Caco-2 (cell line): Measurements from ENCODE around the gene MIS12. TPM values are rescaled to one million over a fixed set of nuclear protein-coding genes. Genes with fewer than 3 reads are reported as not detected.

Experiments used
- BruUV-seq: library from RNA; stranded (reverse); fragments of 400-500 nt; replicated peaks from 2 replicates; lab custom pipeline; 2021; lab: Mats Ljungman, UMichigan
- CTCF ChIA-PET: fragments of 300-600 bp; sonication (Branson Sonifier 250); formaldehyde crosslinking; loops from one replicate; lab custom pipeline; 2022; ENCODE audit warnings: antibody characterized with exemption; lab: Charles Lee
- POLR2A ChIA-PET: fragments of 300-600 bp; sonication (Branson Sonifier 250); formaldehyde crosslinking; loops from one replicate; lab custom pipeline; 2022; ENCODE audit warnings: antibody characterized with exemption; lab: Charles Lee
- DNase-seq, 2 experiments: peaks; one replicate each; pipeline versions ENCODE4 v3.0.0 to v3.0.0-alpha.2; 2020 to 2022
- H3K27me3 ChIP-seq: replicated peaks from 2 replicates; pipeline ENCODE4 v1.6.0; 2011; ENCODE audit warnings: low read length; ENCODE audit not compliant: control insufficient read depth, insufficient read depth
- H3K36me3 ChIP-seq: 2 replicates; pipeline ENCODE4 v1.5.1; 2011; ENCODE audit warnings: low read length; ENCODE audit not compliant: control insufficient read depth, insufficient read depth
- H3K4me1 ChIP-seq: fragments of 250-450 bp; sonication (Bioruptor Pico); 2 replicates; pipeline ENCODE4 v1.5.1; 2020; ENCODE audit warnings: mild to moderate bottlenecking
- H3K4me3 ChIP-seq: 2 replicates; pipeline ENCODE4 v1.5.1; 2011; ENCODE audit warnings: low read depth, mild to moderate bottlenecking, control low read depth, low read length
- H3K9me3 ChIP-seq: fragments of 250-450 bp; sonication (Bioruptor Pico); 2 replicates; pipeline ENCODE4 v1.5.1; 2020; ENCODE audit warnings: mild to moderate bottlenecking, moderate library complexity
- H3K27ac Mint-ChIP-seq: one replicate; pipeline ENCODE4 v1.8.0; 2022; ENCODE audit warnings: mixed read lengths; ENCODE audit not compliant: unreplicated experiment
- H3K27me3 Mint-ChIP-seq: one replicate; pipeline ENCODE4 v1.8.0; 2022; ENCODE audit warnings: mixed read lengths; ENCODE audit not compliant: insufficient read depth, unreplicated experiment
- H3K36me3 Mint-ChIP-seq: one replicate; pipeline ENCODE4 v1.8.0; 2022; ENCODE audit warnings: mild to moderate bottlenecking, mixed read lengths; ENCODE audit not compliant: insufficient read depth, unreplicated experiment
- H3K4me1 Mint-ChIP-seq: one replicate; pipeline ENCODE4 v1.8.0; 2022; ENCODE audit warnings: low read depth, mixed read lengths; ENCODE audit not compliant: unreplicated experiment
- H3K4me3 Mint-ChIP-seq: one replicate; pipeline ENCODE4 v1.8.0; 2022; ENCODE audit warnings: mild to moderate bottlenecking, moderate library complexity, mixed read lengths; ENCODE audit not compliant: unreplicated experiment
- H3K9me3 Mint-ChIP-seq: one replicate; pipeline ENCODE4 v1.8.0; 2022; ENCODE audit warnings: mixed read lengths; ENCODE audit not compliant: unreplicated experiment
- intact Hi-C: fragments of 100-400 bp; cut with micrococcal nuclease; formaldehyde crosslinking; loops from one replicate; pipeline ENCODE4 v1.10.0; 2022; ENCODE audit not compliant: unreplicated experiment
- total RNA-seq: library from RNA; stranded (reverse); gene quantifications from 2 replicates; pipeline ENCODE4 v1.2.3, GENCODE V29; 2022
- TF ChIP-seq, protein P1 (sequence below), 2 experiments: fragments of 200-600 bp in 1 of 2; IDR thresholded peaks; 1 replicate in 1 of 2; 2 replicates in 1 of 2; pipeline versions ENCODE4 v1.5.1 to v1.8.0; 2011 to 2022; ENCODE audit warnings: antibody characterized with exemption in 1 of 2, control low read depth in 1 of 2, inconsistent platforms in 1 of 2, low read depth in 1 of 2, low read length in 1 of 2, mild to moderate bottlenecking in 1 of 2, moderate library complexity in 1 of 2; ENCODE audit not compliant: insufficient read depth in 1 of 2, severe bottlenecking in 1 of 2, unreplicated experiment in 1 of 2

Gene MIS12
- total RNA-seq, 1 experiment from 2014 or later = 11.7 TPM

DNA sequence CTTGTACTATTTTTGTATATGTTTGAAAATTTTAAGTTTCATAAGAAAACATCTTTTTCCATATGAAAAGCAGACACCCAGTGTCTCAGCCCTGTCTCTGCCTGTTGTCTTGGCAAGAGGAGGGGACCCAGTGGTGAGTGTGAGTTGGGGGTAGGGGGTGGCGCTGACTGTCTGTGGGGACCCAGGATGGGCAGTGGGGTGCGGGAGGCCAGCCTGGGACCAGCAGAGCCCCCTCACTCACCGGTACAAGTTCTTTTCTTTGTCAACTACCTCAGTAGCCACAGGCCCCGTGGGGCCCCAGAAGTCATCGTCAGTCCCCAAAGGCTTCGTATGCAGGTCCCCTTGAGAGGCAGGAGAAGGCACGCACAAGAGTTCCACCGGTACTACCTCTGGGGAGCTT is 46.2 kb downstream of the MIS12 start:
- Histone ChIP-seq H3K36me3 (no peaks in the 10 kb centered on the region), H3K9me3 (no peaks in the 10 kb centered on the region), H3K4me1 (no peaks in the 10 kb centered on the region), H3K27me3 (no peaks in the 10 kb centered on the region), H3K4me3 (no peak overlapping the region)
- intact Hi-C loops = no loop called here
- ChIA-PET POLR2A (no interaction called here), CTCF (no interaction called here)
- Mint-ChIP-seq H3K9me3 (no peaks in the 10 kb centered on the region), H3K36me3 (no peaks in the 10 kb centered on the region), H3K4me3 (no peak overlapping the region), H3K4me1 (no peaks in the 10 kb centered on the region), H3K27ac (no peak overlapping the region), H3K27me3 (no peaks in the 10 kb centered on the region)
- no TSS peak for BruUV-seq
- DNase-seq = no peak
- TF ChIP-seq, protein P1, sequence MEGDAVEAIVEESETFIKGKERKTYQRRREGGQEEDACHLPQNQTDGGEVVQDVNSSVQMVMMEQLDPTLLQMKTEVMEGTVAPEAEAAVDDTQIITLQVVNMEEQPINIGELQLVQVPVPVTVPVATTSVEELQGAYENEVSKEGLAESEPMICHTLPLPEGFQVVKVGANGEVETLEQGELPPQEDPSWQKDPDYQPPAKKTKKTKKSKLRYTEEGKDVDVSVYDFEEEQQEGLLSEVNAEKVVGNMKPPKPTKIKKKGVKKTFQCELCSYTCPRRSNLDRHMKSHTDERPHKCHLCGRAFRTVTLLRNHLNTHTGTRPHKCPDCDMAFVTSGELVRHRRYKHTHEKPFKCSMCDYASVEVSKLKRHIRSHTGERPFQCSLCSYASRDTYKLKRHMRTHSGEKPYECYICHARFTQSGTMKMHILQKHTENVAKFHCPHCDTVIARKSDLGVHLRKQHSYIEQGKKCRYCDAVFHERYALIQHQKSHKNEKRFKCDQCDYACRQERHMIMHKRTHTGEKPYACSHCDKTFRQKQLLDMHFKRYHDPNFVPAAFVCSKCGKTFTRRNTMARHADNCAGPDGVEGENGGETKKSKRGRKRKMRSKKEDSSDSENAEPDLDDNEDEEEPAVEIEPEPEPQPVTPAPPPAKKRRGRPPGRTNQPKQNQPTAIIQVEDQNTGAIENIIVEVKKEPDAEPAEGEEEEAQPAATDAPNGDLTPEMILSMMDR (IDR thresholded peaks at IDR 0.05; ENCODE audit: insufficient read depth in 1 of 2, low read depth in 1 of 2, low read length in 1 of 2, severe bottlenecking in 1 of 2, unreplicated experiment in 1 of 2) = no peak

DNA sequence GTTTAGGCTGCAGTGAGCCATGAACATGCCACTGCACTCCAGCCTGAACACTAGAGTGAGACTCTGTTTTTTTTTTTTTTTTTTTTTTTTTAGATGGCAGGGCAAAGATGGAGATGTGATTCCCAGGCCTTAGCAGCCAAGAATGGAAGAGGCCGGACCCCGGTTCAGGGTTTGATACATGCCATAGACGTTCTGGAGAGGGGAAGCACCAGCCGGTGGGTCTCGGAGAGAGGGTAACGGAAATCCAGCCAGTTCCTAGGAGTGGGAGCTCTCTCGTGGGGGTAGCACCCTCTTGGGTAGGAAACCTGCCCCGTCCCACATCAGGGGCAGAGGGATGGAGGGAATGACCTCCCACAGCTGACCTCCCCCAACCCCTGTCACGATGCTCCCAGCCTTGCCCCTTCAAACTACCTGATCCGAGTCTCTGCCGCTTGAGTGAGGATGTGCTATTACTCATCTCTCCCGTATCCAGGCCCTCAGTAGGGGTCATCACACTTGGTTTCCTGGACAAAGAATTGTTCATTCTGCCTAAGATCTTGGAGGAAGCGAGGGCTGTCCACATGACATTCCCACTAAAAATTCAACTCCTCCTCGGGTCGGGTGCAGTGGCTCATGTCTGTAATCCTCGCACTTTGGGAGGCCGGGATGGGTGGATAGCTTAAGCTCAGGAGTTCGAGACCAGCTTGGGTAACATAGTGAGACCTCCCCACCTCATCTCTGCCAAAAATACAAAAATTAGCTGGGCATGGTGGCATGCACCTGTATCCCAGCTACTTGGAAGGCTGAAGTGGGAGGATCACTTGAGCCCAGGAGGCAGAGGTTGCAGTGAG is 47.3 kb downstream of the MIS12 start:
- H3K27me3 ChIP-seq = no peaks in the 10 kb centered on the region
- H3K36me3 Mint-ChIP-seq = no peaks in the 10 kb centered on the region
- H3K9me3 Mint-ChIP-seq = no peaks in the 10 kb centered on the region
- H3K27ac Mint-ChIP-seq = no peak overlapping the region
- BruUV-seq = no TSS peak
- no peaks in the 10 kb centered on the region for H3K36me3 ChIP-seq
- no peaks in the 10 kb centered on the region for H3K27me3 Mint-ChIP-seq
- no peak for DNase-seq
- TF ChIP-seq, protein P1 (IDR thresholded peaks at IDR 0.05; ENCODE audit: insufficient read depth in 1 of 2, low read depth in 1 of 2, low read length in 1 of 2, severe bottlenecking in 1 of 2, unreplicated experiment in 1 of 2) = no peak
- intact Hi-C loops = no loop called here
- H3K4me3 Mint-ChIP-seq = no peak overlapping the region
- ChIA-PET CTCF (no interaction called here), POLR2A (no interaction called here)
- H3K4me1 ChIP-seq = no peaks in the 10 kb centered on the region
- no peak overlapping the region for H3K4me3 ChIP-seq
- H3K4me1 Mint-ChIP-seq = no peaks in the 10 kb centered on the region
- H3K9me3 ChIP-seq = no peaks in the 10 kb centered on the region

DNA sequence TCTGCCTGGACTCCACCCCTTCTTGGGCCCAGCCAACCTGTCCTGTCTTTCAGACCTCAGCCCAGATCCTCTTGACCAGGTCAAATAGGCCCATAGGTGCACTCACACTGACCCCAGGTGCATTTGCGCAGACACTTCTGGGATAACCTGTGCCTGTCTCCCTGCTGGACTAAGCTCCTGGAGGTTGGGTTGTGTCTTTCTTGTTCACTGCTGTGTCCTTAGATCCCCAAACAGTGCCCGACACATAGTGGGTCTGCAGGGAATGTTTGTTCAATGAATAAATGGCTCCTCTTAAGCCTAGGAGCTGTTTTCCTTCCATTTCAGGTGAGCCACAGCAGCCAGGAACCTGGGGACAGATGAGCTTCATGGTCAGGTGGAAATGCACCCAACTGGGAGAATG is 49.1 kb downstream of the MIS12 start:
- H3K36me3 Mint-ChIP-seq = no peaks in the 10 kb centered on the region
- TF ChIP-seq, protein P1 (IDR thresholded peaks at IDR 0.05; ENCODE audit: insufficient read depth in 1 of 2, low read depth in 1 of 2, low read length in 1 of 2, severe bottlenecking in 1 of 2, unreplicated experiment in 1 of 2) = no peak
- H3K27me3 Mint-ChIP-seq = no peaks in the 10 kb centered on the region
- Histone ChIP-seq H3K4me1 (no peaks in the 10 kb centered on the region), H3K36me3 (no peaks in the 10 kb centered on the region), H3K4me3 (no peak overlapping the region), H3K9me3 (no peaks in the 10 kb centered on the region), H3K27me3 (no peaks in the 10 kb centered on the region)
- no peaks in the 10 kb centered on the region for H3K4me1 Mint-ChIP-seq
- no TSS peak for BruUV-seq
- no peaks in the 10 kb centered on the region for H3K9me3 Mint-ChIP-seq
- ChIA-PET POLR2A (no interaction called here), CTCF (no interaction called here)
- H3K4me3 Mint-ChIP-seq = no peak overlapping the region
- intact Hi-C loops = no loop called here
- H3K27ac Mint-ChIP-seq = no peak overlapping the region
- DNase-seq = no peak
